HS-27A (cell line): ENCODE measurements around the gene SLC25A13.
"Not testable (repeated sequence)": the region's sequence is repeated elsewhere in the genome, so short reads cannot be mapped to it uniquely, and the experiment has no call there.

Source experiments
- DNase-seq: peaks from one replicate; pipeline ENCODE4 v3.0.0-alpha.2; 2012; ENCODE audit warnings: low read depth, missing footprints

The SLC25A13 gene

DNA sequence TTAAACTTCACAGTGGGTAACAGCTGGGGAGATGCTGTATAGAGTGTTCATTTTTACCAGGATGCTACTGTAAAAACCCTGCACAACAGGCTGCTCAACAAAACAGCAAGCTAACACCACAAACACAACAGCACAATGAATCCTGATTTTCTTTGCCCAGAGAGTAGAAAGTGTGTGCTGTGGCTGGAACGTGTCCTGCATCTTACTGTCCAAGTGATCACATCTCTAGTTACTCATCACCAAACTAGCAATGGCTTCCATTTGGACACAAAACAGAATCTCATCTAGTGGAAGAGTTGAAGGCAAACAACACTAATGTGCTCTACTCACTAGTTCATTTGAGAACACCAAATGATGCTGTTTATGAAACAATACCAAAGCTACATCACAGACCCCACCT is 121.2 kb downstream of the SLC25A13 start:
- no peak for DNase-seq

DNA sequence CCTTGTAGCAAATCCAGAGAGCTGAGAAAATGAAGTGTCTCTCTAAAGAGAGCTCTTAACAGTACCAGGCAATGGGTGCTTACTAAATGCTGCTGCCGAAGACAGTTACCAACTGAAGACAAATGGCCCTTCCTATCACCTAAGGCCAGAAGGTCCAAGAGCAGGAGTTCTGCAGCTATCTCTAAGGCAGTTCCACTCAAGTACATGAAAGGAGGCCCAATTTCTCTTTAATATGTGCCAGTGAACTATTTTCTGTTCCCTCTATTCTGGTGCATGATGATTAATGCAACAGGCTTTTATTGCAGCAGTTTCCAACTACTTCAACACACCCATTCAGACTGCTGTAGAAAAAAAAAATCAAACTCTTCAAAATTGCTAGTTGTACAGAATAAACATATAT is 122.5 kb downstream of the SLC25A13 start:
- no peak for DNase-seq

DNA sequence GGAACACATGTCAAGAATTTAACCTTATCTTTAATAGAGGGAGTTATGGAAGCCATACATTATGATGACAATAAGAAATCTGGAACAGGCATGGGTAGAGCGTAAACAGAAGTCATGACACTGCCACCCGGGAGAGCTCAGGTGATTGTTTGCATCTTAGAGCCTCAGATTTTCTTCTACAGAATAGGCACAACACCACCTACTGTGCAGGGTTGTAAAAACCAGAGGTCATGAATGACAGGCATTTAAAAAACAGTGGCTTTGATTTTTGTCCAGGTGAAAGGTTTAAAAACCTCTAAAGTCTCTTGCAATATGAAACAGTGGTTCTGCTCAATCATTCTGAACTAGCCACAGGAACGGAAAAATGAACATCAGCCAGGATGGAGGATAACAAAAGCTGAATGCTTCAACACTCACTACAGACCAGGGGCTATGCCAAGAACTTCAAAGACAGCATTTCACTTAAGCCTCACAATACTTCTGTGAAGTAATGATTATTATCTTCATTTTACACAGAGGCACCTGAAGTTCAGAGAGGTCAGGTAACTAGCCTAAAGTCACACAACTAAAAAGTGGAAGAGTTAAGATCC is 123.8 kb downstream of the SLC25A13 start:
- no peak for DNase-seq

DNA sequence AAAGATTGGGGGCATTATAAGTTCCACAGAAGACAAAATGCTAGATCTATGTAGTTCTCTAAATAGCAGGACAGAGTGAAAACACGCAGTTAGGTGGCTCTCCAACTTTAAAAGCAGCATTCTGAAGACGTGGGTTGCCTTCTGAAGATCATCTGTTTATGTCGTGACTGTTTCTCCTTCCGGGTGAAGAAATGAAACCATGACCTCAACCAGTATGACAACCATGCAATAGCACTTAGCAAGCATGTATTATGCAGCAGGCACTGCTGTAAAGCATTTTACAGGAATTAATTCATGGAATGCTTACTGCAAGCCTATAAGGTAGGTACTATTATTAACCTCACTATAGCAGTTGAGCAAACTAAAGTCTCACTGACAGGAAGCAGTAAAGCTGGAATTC is 125.2 kb downstream of the SLC25A13 start:
- no peak for DNase-seq

DNA sequence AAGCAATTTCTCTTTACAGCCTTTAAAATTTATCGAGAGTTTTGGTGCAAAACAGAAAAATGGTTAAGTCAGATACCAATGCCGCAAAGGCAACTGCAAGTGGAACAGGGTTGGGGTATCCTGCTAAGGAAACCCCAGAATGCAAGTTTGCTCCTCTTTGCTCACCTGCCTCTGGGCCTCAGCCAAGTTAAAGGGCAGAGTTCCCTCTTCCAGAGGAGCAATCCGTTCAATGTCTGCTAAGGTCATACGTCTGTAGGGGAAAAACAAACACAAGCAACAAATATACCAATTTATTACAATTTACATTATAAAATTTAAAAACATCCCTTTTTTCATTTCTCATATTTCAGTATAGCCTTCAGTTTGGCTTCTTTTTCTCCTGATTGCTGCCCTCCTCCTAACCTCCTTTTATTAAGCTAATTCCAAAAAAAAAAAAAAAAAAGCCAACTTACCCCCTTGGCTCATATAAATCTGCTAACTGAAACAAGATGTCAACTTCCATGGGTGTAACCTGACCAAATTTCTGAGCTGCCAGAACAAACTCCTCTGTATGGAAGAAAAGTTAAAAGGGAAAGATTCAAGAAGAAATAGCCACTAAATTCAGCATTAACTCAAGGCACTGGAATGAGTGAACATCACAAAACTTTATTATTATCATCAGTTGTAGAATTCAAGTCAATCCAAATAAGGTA is 132.6 kb downstream of the SLC25A13 start:
- no peak for DNase-seq

DNA sequence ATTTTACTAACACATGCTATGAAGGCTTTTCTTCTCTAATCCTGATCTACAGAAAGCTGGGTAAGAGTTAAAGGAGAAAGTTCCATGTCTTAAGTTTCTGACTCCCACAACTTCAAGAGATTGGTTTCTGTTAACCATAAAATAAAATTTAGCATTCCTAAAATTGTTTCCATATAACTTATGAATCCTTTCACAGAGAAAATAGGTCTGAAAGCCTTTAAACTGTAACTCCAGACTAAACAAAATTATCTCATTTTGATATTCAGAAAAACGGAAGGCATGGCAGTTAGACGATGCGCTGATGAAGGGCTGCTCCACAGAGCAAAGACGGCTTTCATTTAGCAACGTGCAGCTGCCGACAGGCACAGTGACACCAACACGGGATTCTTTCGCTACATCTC is 133.3 kb downstream of the SLC25A13 start:
- no peak for DNase-seq

DNA sequence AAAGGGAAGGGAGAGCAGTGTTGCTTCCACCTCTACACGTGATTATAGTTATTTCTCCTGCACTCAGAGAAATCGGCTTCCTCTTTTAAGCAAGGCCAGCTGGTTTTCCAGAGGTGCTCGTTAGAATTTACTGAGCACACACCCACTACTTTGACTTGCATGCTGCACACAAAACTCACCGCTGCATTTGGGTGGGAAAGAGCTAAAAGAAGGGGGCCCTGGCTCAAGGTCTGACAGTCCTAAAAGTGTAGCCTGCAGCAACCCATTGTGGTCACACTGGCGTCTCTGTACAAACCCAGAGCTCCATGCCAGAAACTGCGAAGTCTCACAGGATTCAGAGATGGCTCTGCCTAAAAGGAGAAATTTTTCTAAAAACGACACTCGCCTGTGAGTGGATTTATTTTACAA is 133.7 kb downstream of the SLC25A13 start:
- no peak for DNase-seq

DNA sequence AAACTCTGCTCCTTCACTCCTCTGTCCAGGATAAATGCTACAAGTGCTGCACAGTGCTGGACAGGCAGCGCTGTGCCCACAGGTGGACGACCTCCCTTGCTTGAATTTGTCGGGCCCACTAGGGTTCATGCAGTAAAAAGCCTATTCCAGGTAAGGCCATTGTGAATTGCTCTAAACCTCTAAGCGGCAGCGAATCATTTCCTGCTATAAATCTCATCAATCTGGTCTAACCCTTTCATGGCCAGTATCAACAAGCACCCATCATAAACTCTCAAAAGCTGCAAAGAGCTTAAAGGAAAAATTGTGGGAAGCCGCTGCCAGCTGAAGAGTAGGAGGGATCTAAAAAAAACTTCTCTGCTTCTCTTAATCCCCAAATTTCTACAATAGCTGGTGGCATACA is 134.2 kb downstream of the SLC25A13 start:
- no peak for DNase-seq

DNA sequence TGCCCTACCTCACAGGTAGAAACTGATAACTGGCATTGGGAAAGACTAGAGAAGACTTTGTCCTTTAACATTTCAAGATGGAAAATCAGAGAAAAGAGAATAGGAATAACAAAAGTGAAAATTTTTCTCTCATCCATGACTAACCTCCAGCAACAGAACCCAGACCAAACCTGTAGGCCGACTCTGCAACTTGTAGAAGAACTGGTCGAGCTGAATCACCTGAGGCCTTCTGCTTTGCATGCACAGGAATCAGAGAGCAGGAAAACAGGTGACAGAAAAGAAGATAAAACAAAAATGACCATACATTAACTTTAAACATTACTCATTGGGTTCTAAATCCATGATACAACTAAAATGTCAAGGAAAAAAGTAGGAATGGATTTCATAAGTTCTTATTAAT is 137.1 kb downstream of the SLC25A13 start:
- DNase-seq = no peak

DNA sequence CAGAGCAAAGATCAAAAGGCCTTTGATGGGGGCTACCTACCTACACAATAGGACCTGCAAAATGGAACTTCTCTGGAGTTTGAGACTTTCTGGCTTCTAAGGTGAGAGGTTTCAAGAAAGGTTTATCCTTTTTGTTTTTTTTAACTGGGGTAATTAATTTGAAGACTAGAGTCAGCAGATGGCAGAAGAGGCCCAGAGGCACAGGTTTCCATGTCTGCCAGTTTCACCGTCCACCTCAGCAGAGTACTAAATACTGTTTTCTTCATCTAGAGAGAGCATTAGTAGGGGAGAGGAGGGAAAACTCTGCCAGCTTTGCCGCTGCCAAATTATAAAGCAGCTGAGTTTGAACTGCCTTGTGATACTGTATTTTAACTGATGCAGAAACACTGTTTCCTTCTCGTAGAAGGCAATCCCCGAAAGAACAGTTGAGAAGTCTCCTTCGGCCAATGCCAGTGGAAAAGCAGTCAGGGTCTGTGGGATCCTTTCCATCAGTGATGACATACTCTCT is 138.7 kb downstream of the SLC25A13 start:
- DNase-seq = no peak

DNA sequence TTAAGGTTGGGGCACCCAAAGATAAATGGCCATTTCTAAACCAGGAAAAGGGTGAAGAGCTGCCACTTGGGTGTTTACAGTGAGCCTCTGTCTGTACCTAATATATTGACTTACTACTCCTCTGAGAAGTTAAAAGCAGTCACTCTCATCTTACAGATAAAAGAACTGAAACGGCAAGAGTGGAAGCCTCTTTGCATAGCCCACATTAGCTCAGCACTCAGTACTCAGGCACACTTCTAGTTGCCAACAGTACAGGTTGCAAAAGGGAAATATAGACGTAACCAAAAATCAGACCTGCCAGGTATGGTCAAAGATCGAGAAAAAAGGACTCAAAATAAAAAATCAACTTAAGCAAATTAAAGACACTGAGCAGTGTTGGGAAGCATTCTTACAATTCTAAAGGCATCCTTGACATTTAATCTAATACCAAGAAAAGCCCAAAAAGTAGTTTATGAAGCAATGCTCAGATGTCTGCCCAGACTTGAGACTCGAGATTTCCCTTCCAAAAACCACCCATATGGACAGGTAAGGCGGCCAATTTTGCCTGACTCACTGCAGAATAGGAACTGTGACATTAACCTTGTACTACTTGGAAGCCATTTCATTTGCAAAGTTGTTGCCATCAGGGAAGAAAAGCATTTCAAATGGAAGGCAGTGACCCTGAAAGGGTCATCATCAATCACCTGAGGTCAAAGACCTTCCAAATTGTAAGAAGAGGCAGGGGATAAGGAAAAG is 139.3 kb downstream of the SLC25A13 start:
- no peak for DNase-seq

DNA sequence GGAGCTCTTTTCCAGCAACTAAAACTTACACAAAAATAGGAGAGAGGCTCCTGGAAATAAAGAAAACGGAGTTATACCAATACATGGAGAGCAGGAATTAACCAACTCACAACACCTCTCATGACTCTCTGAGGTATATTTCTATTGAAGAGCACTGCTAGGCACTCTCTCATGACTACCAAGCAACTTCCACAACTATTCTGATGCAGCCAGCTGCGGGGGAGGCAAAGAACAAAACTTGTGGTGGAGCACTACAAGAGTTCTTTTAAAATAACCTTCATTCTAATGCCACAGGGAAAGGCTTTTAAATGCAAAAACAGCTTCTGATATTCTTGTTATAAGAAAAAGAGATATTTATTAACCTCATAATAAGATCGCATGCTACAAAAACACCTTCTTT is 140.7 kb downstream of the SLC25A13 start:
- no peak for DNase-seq

DNA sequence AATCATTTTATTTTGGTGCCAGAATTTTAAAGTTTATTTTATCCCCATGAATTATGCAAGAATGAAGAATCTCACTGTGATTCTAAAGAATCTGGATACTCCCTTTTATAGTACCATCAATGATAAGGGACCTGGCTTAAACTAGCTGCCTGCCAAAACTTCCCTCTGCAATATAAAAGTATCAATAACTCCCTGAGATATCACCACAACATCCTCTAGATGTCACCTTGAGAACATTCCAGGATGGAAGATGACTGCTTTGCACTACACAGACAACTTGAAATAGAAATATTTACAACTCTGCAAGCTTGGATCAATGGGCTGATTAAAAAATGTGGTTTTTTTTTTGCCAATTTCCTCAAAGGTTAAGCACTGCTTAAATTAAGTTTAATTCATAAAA is 142.1 kb downstream of the SLC25A13 start:
- DNase-seq = no peak

DNA sequence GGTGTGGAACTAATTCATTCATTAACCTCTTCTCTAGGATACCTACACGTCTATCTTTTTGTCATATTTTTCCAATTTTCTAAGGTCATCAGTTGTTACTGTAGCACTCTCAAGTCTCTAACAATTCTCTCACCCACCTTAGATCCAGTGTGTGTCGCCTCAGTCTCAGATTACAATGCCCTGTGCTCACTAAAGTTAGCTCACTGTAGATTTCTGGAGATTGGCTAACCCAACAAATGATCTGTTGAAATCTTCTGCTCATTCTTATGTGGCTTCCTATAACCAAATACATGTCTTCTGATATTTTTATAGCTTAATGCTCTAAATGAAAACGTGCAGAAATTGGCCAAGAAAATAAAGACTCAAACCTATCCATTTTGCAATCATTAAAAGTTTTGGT is 142.6 kb downstream of the SLC25A13 start:
- DNase-seq = no peak

DNA sequence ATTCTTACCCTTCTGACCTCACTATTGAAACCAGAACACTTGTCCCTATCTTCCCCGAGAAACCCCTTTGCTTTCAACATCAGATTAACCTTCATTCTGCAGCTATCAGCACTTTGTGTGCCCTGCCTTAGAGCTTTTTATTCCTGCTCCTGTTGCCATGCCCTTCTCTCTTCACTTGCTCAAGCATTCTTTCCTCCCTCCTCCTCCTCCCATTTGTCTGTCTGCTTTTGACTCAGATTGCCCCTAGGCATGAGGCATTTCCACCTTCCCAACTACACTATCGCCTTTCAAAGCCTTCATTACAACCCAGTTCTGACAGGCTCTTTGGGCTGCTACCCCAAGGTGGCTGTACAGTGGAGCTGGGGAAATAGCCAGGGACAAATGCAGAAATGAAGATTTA is 143.3 kb downstream of the SLC25A13 start:
- no peak for DNase-seq

DNA sequence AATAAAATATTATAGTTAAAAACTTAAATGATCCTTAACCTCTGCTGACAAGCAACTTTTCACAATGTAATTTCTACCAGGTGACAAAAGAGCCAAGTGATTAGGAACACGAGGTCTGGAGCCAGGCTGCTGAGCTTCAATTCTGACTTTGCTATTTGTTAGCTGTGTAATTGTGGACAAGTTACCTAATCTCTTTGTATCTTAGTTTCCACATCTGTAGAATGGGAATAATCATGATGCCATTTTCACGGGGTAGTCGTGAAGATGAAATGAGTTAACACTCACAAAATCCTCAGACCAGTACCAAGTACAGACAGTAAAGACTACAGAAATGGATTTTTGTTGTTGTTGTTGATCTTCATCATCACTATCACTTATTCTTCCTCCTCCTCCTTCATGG is 144.5 kb downstream of the SLC25A13 start:
- no peak for DNase-seq

DNA sequence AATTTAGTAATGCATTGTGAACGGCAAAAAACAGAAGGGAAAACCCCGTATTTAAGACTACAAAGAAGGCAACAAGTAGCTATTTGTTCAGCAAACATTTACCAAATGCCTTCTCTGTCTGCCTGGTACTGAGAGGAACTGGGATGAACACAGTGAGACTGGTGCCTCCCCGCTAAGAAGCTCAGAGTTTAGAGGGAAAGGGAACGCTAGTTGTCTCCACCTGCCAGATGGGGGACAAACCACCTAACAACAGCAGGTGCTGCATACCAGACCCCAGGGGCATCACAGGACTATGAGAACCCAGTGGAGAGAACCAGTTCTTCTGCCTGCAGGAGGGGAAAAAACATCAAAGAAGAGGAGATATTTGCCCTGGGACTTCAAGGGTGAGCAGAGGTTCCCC is 147.1 kb downstream of the SLC25A13 start:
- DNase-seq = no peak

DNA sequence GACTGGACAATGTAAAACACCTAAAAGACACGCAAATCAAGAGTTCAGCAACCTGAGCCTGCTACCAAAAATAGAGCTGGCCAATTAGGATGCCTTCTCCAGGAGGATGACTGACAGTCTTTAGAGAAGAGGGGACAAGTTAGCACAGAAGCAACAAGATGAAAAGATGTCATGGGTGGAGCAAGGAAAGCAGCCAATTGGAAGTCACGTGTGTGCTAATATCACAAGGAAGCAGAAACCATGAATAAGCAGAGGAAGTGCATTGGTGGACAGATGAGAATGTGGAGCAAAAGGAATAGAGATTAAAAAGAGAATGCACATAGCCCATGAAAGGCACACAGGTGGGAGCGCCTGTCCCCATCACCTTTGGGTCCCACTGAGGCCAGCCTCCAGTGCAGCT is 148.1 kb downstream of the SLC25A13 start:
- no peak for DNase-seq

DNA sequence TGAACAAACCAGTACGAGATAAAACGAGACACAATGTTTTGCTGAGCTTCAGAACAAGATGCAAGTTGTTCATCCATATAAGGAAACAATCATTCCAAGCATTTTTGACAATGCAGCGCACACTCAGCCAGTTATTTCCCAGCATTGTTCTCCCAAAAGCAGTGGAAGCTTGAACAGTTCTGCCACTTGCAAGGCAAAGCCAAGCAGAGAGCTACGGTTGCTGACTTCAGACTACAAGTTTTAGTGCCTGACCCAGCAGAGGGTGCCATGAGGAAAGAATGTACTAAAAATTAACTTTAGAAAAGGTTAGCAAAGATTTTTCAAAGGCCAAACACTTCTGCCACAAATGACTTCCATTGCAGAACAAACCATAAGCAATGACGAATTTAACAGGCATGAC is 152.5 kb downstream of the SLC25A13 start:
- no peak for DNase-seq

DNA sequence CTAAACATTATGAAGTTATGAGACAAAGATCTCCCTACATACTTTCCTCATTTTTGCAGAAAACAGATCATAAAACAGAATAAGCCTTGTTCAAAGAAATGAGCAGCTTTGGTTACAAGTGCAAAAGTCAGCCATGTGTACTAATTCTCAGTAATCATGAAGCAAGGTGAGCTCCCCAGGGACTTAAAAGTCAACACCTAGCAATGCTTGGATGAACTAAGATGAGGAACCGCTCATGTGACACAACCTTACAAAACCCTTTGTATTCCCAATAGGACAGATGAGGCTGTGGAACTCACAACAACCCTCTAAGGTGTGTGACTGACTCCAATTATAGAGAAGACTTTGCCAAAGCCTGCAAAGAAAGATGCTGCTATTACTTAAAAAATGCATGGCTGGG is 154.5 kb downstream of the SLC25A13 start:
- DNase-seq = no peak

DNA sequence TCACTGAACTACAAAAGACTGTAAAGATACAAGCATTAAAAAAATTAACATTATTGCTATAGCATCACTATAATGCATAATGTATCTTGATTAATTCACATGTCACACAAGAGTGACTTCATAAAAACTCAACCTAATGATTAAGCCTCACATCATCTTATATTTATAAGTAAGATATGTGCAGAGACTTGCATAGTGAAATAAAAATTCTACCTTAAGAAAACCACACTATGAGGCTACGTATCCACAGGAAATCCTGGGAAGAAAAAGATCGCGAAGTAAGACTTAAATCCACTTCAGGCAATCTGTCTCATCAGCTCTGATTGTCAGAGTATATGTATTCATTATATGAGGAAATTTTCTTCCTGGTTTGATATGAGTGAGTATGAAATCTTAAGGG is 160.0 kb downstream of the SLC25A13 start:
- no peak for DNase-seq

DNA sequence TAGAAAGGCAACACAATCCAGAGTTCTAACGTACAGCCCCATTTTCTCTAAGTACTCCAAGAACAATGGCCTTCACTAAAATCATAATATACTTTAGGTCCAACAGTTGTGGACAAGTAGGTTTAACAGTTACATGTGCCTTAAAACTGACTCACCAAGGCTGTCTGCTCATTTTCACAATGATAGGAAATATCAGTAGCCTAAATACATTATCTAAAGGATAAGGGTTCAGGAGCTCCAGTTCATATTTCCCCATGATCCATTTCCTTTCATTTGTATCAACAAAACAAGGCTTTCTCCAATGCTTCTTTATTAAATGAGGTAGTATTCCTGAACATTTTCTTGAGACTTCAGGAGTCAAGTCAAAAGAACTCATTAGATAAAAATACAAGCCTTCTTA is 164.0 kb downstream of the SLC25A13 start:
- no peak for DNase-seq

DNA sequence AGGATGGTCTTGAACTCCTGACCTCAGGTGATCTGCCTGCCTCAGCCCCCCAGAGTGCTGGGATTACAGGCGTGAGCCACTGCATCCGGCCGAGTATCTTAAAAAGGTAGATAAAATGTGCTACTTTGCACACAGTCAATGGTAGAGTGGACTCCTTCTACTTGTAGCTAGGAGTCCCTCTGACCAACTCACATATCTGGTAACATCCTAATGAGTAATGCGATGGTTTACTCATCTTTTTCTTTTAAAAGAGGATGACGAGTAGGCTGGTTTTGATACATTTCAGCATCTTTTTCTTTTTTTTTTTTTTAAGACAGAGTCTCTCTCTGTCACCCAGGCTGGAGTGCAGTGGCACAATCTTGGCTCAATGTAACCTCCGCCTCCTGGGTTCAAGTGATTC is 167.4 kb downstream of the SLC25A13 start:
- DNase-seq = not testable (repeated sequence)
